Tibial nerve (tissue), 4 donors: ENCODE data around the gene DNASE1L2.

Experiments used
- CTCF ChIP-seq, 5 experiments: fragments of 200-600 bp in 3 of 5; fragments of 450-650 bp in 2 of 5; sonication (generic) in 3 of 5; IDR thresholded peaks; one replicate each; pipeline ENCODE4 v1.5.1; 2016 to 2019; ENCODE audit warnings: antibody characterized with exemption in 5 of 5, mild to moderate bottlenecking in 3 of 5, moderate library complexity in 2 of 5
- EP300 ChIP-seq, 2 donors: sonication (generic); formaldehyde crosslinking; IDR thresholded peaks; one replicate each; pipeline ENCODE4 v1.6.1; 2017; ENCODE audit warnings: antibody characterized with exemption in 2 of 2, mild to moderate bottlenecking in 1 of 2
- POLR2A ChIP-seq, 2 donors: fragments of 450-650 bp; IDR thresholded peaks; one replicate each; pipeline ENCODE4 v1.6.1; 2017; ENCODE audit warnings: antibody characterized with exemption in 2 of 2, mild to moderate bottlenecking in 2 of 2, moderate library complexity in 2 of 2

- TF ChIP-seq CTCF (IDR thresholded peaks at IDR 0.05) (no peak), POLR2A (IDR thresholded peaks at IDR 0.05) (no peak), EP300 (IDR thresholded peaks at IDR 0.05) (no peak)
These were observed 42.9 kb downstream of the DNASE1L2 start for GRCh38 chr16:2278956-2279800.
